Stomach (tissue), 9 donors: Measurements from ENCODE around the gene HSPA4. TPM values are rescaled to one million over a fixed set of nuclear protein-coding genes. Genes with fewer than 3 reads are reported as not detected.

ENCODE experiments used
- DNase-seq, 2 donors: peaks; one replicate each; pipeline versions ENCODE4 v3.0.0 to v3.0.0-alpha.2; 2013 to 2019
- H3K27ac ChIP-seq, 5 donors: fragments of 200-600 bp in 4 of 5; sonication (generic) in 4 of 5; one replicate each; pipeline ENCODE4 v1.5.1; 2013 to 2019; ENCODE audit warnings: mild to moderate bottlenecking in 1 of 5, moderate library complexity in 1 of 5
- H3K27me3 ChIP-seq, 3 donors: fragments of 200-600 bp; sonication (generic); one replicate each; pipeline ENCODE4 v1.5.1; 2017 to 2019; ENCODE audit warnings: mixed run types in 1 of 3
- H3K36me3 ChIP-seq, 4 donors: fragments of 200-600 bp; sonication (generic); 1 replicate in 3 of 4; 2 replicates in 1 of 4; pipeline ENCODE4 v1.5.1; 2016 to 2019
- H3K4me1 ChIP-seq, 4 donors: fragments of 200-600 bp; sonication (generic); one replicate each; pipeline ENCODE4 v1.5.1; 2016 to 2019
- H3K4me3 ChIP-seq, 4 donors: fragments of 200-600 bp; sonication (generic) in 3 of 4; one replicate each; pipeline ENCODE4 v1.5.1; 2016 to 2019; ENCODE audit warnings: mild to moderate bottlenecking in 1 of 4
- H3K9me3 ChIP-seq, 4 donors: fragments of 200-600 bp; sonication (generic); one replicate each; pipeline ENCODE4 v1.5.1; 2016 to 2019
- CTCF ChIP-seq, 7 experiments: fragments of 450-650 bp in 4 of 7; fragments of 200-600 bp in 3 of 7; sonication (generic) in 3 of 7; IDR thresholded peaks; one replicate each; pipeline ENCODE4 v1.5.1; 2016 to 2019; ENCODE audit warnings: antibody characterized with exemption in 7 of 7, control low read depth in 2 of 7, mild to moderate bottlenecking in 1 of 7
- EP300 ChIP-seq: sonication (generic); formaldehyde crosslinking; IDR thresholded peaks from one replicate; pipeline ENCODE4 v1.6.1; 2017; ENCODE audit warnings: antibody characterized with exemption
- POLR2A ChIP-seq, 4 donors: fragments of 450-650 bp; IDR thresholded peaks; one replicate each; pipeline ENCODE4 v1.6.1; 2016; ENCODE audit warnings: antibody characterized with exemption in 4 of 4, control low read depth in 2 of 4, mild to moderate bottlenecking in 1 of 4, moderate library complexity in 1 of 4
- POLR2AphosphoS5 ChIP-seq, 3 donors: sonication (generic); formaldehyde crosslinking; IDR thresholded peaks; one replicate each; pipeline ENCODE4 v1.6.1; 2016; ENCODE audit warnings: antibody characterized with exemption in 3 of 3
- WGBS, 5 donors: extraction: QIAGEN DNeasy Blood & Tissue Kit in 3 of 5; methylation state at CpG; one replicate each; pipeline versions ENCODE4 v1.1.5 to v1.1.7; 2013 to 2018; 5-methylcytosine and 5-hydroxymethylcytosine counted together
- intact Hi-C: fragments of 100-400 bp; cut with DNase I; formaldehyde crosslinking; loops from one replicate; pipeline ENCODE4 v1.15.1; 2023; ENCODE audit warnings: low total_unique reads
- polyA plus RNA-seq, 3 donors: library from polyadenylated mRNA; stranded (reverse); fragments of 200-250 nt; gene quantifications; one replicate each; pipeline ENCODE4 v1.2.3, GENCODE V29; 2013
- total RNA-seq, 5 donors: library from RNA; depleted of rRNA; stranded (reverse); fragments of >200 nt; gene quantifications; one replicate each; pipeline versions ENCODE4 v1.1.0 to v1.2.3, GENCODE V29; 2014 to 2016
- donor health status: healthy with polysubstance abuse.
- donor health status: Bipolar disorder and iron deficiency.
- donor health status: healthy.

HSPA4 gene
- total and polyA plus RNA-seq, 8 donors, result 21.6 to 79.1 (median 37.2) TPM

GRCh38 chr5:133121080-133121479 is 69.3 kb downstream of the HSPA4 start:
- intact Hi-C loops, result no loop called here
- no peak for DNase-seq
- Histone ChIP-seq H3K27me3 (no peaks in the 10 kb centered on the region), H3K4me3 (no peak overlapping the region), H3K27ac (no peak overlapping the region), H3K9me3 (no peaks in the 10 kb centered on the region), H3K4me1 (no peaks in the 10 kb centered on the region), H3K36me3 (no peaks in the 10 kb centered on the region)
- 47 to 70% (median 55%) methylated on average over 2 of the region's 2 CpGs for WGBS, 5 donors
- TF ChIP-seq POLR2AphosphoS5 (IDR thresholded peaks at IDR 0.05), result no peak
- TF ChIP-seq POLR2A (IDR thresholded peaks at IDR 0.05), result no peak
- TF ChIP-seq EP300, result no peak
- TF ChIP-seq CTCF (IDR thresholded peaks at IDR 0.05), result no peak

- no peak for DNase-seq
- 72 to 85% (median 81%) methylated on average over 8 to 9 of the region's 9 CpGs for WGBS, 5 donors
- TF ChIP-seq EP300, result no peak
- TF ChIP-seq CTCF (IDR thresholded peaks at IDR 0.05), result no peak
- no peak for TF ChIP-seq POLR2AphosphoS5 (IDR thresholded peaks at IDR 0.05)
- no peak for TF ChIP-seq POLR2A (IDR thresholded peaks at IDR 0.05)
- no peak overlapping the region for H3K27ac ChIP-seq
- no peaks in the 10 kb centered on the region for H3K9me3 ChIP-seq
- intact Hi-C loops, result no loop called here
- no peaks in the 10 kb centered on the region for H3K4me1 ChIP-seq
- H3K36me3 ChIP-seq, result no peaks in the 10 kb centered on the region
- no peaks in the 10 kb centered on the region for H3K27me3 ChIP-seq
- H3K4me3 ChIP-seq, result no peak overlapping the region
Measured at GRCh38 chr5:133121611-133122150, 69.9 kb downstream of the HSPA4 start.

- Histone ChIP-seq H3K27me3 (no peaks in the 10 kb centered on the region), H3K27ac (no peak overlapping the region), H3K4me1 (no peaks in the 10 kb centered on the region), H3K9me3 (no peaks in the 10 kb centered on the region), H3K36me3 (no peaks in the 10 kb centered on the region), H3K4me3 (no peak overlapping the region)
- no peak for DNase-seq
- intact Hi-C loops, result no loop called here
- WGBS, 5 donors, result 67 to 87% (median 74%) methylated on average over 4 of the region's 4 CpGs
- TF ChIP-seq POLR2AphosphoS5 (IDR thresholded peaks at IDR 0.05), result no peak
- TF ChIP-seq EP300, result no peak
- no peak for TF ChIP-seq POLR2A (IDR thresholded peaks at IDR 0.05)
- TF ChIP-seq CTCF (IDR thresholded peaks at IDR 0.05), result no peak
Measured at GRCh38 chr5:133122711-133123110, 70.9 kb downstream of the HSPA4 start.

GRCh38 chr5:133123297-133123696 is 71.5 kb downstream of the HSPA4 start:
- intact Hi-C loops, result no loop called here
- WGBS, 5 donors, result 78 to 94% (median 88%) methylated on average over 2 of the region's 2 CpGs

GRCh38 chr5:133124891-133125290 is 73.1 kb downstream of the HSPA4 start:
- H3K9me3 ChIP-seq, result no peaks in the 10 kb centered on the region
- intact Hi-C loops, result no loop called here
- no peak overlapping the region for H3K4me3 ChIP-seq
- H3K4me1 ChIP-seq, result peaks cover 0 to 4% (median 0%) of the 10 kb centered on the region in 4 donors
- H3K27me3 ChIP-seq, result no peaks in the 10 kb centered on the region
- no peaks in the 10 kb centered on the region for H3K36me3 ChIP-seq
- WGBS, 5 donors, result 60 to 75% (median 70%) methylated on average over 4 of the region's 4 CpGs
- H3K27ac ChIP-seq, result no peak overlapping the region
- no peak for DNase-seq
- TF ChIP-seq POLR2A (IDR thresholded peaks at IDR 0.05) (no peak), EP300 (no peak), POLR2AphosphoS5 (IDR thresholded peaks at IDR 0.05) (no peak), CTCF (IDR thresholded peaks at IDR 0.05) (no peak)

More at GRCh38 chr5:133123297-133123696, 71.5 kb downstream of the HSPA4 start:
- Histone ChIP-seq H3K27ac (no peak overlapping the region), H3K27me3 (no peaks in the 10 kb centered on the region), H3K9me3 (no peaks in the 10 kb centered on the region), H3K4me1 (no peaks in the 10 kb centered on the region), H3K4me3 (no peak overlapping the region), H3K36me3 (no peaks in the 10 kb centered on the region)
- no peak for DNase-seq
- no peak for TF ChIP-seq POLR2AphosphoS5 (IDR thresholded peaks at IDR 0.05)
- TF ChIP-seq POLR2A (IDR thresholded peaks at IDR 0.05), result no peak
